Endothelial cell of umbilical vein (primary cell): ENCODE measurements around the gene FOXP1. TPM values are rescaled to one million over a fixed set of nuclear protein-coding genes. Genes with fewer than 3 reads are reported as not detected.

Experiments
- BruUV-seq: library from RNA; stranded (reverse); fragments of 400-500 nt; replicated peaks from 2 replicates; lab custom pipeline; 2021; lab: Mats Ljungman, UMichigan
- CTCF ChIA-PET: fragments of 300-600, 350-600 bp; sonication (Branson Sonifier 250); formaldehyde crosslinking; loops from one replicate; lab custom pipeline; 2021; ENCODE audit warnings: antibody characterized with exemption, inconsistent platforms; lab: Charles Lee
- POLR2A ChIA-PET: fragments of 300-600, 350-600 bp; sonication (Branson Sonifier 250); formaldehyde crosslinking; loops from one replicate; lab custom pipeline; 2021; ENCODE audit warnings: antibody characterized with exemption, inconsistent platforms; lab: Charles Lee
- DNase-seq: peaks from one replicate; pipeline ENCODE4 v3.0.0-alpha.2; 2011; ENCODE audit warnings: low read depth, low spot score
- FAIRE-seq: peaks from 2 replicates; lab custom pipeline; 2011; peaks lifted over from hg19 to GRCh38; lab: Jason Lieb, UNC
- H2AFZ ChIP-seq: 2 replicates; pipeline ENCODE4 v1.6.0; 2012; ENCODE audit warnings: low read depth, low read length, control low read depth, inconsistent platforms
- H3K27ac ChIP-seq: 2 replicates; pipeline ENCODE4 v1.5.1; 2011; ENCODE audit warnings: low read depth, mild to moderate bottlenecking, control low read depth, low read length, moderate library complexity; ENCODE audit not compliant: insufficient read depth
- H3K27me3 ChIP-seq, 2 experiments: 2 replicates each; pipeline versions ENCODE4 v1.6.0 to v1.6.1; 2011; ENCODE audit warnings: low read length in 2 of 2, mixed read lengths in 1 of 2; ENCODE audit not compliant: control insufficient read depth in 2 of 2, insufficient read depth in 2 of 2
- H3K36me3 ChIP-seq, 2 experiments: 2 replicates in 1 of 2; 3 replicates in 1 of 2; pipeline ENCODE4 v1.5.1; 2011; ENCODE audit warnings: low read length in 2 of 2, mild to moderate bottlenecking in 1 of 2, moderate library complexity in 1 of 2; ENCODE audit not compliant: control insufficient read depth in 2 of 2, insufficient read depth in 2 of 2; ENCODE audit errors: extremely low read depth in 1 of 2
- H3K4me1 ChIP-seq: 3 replicates; pipeline ENCODE4 v1.5.1; 2011; ENCODE audit warnings: mild to moderate bottlenecking, low read length; ENCODE audit not compliant: control insufficient read depth, insufficient read depth; ENCODE audit errors: extremely low read depth
- H3K4me2 ChIP-seq: 2 replicates; pipeline ENCODE4 v1.6.1; 2011; ENCODE audit warnings: low read length, control low read depth, mixed read lengths; ENCODE audit not compliant: insufficient read depth
- H3K4me3 ChIP-seq, 3 experiments: fragments of 200-600 bp in 1 of 3; sonication (generic), shearing (Covaris generic) in 1 of 3; replicated peaks in 1 of 3; 2 replicates each; pipeline ENCODE4 v1.5.1; 2011 to 2016; ENCODE audit warnings: control low read depth in 3 of 3, low read length in 3 of 3, mild to moderate bottlenecking in 2 of 3, inconsistent platforms in 1 of 3, low read depth in 1 of 3, moderate library complexity in 1 of 3; ENCODE audit not compliant: insufficient read depth in 1 of 3
- H3K79me2 ChIP-seq: 2 replicates; pipeline ENCODE4 v1.6.0; 2012; ENCODE audit warnings: low read length, inconsistent platforms; ENCODE audit not compliant: control insufficient read depth, insufficient read depth
- H3K9ac ChIP-seq: replicated peaks from 2 replicates; pipeline ENCODE3; 2011; ENCODE audit warnings: low read length, control low read depth; ENCODE audit not compliant: insufficient read depth; ENCODE audit errors: extremely low read depth
- H3K9me1 ChIP-seq: replicated peaks from 3 replicates; pipeline ENCODE4 v1.6.0; 2011; ENCODE audit warnings: mild to moderate bottlenecking, low read length; ENCODE audit not compliant: control insufficient read depth, insufficient read depth; ENCODE audit errors: extremely low read depth
- H3K9me3 ChIP-seq: replicated peaks from 2 replicates; pipeline ENCODE4 v1.5.1; 2012; ENCODE audit warnings: low read length, inconsistent platforms; ENCODE audit not compliant: control insufficient read depth, insufficient read depth
- H4K20me1 ChIP-seq: replicated peaks from 2 replicates; pipeline ENCODE3; 2011; ENCODE audit warnings: mild to moderate bottlenecking, low read length; ENCODE audit not compliant: control insufficient read depth, insufficient read depth; ENCODE audit errors: extremely low read depth
- EZH2 ChIP-seq: IDR thresholded peaks from 2 replicates; pipeline ENCODE4 v1.6.1; 2012; ENCODE audit warnings: borderline replicate concordance, low read depth, mild to moderate bottlenecking, moderate library complexity, low read length, inconsistent platforms; ENCODE audit not compliant: severe bottlenecking
- FOS ChIP-seq: IDR thresholded peaks from 2 replicates; pipeline ENCODE4 v1.6.1; 2011; ENCODE audit warnings: mild to moderate bottlenecking, low read length, moderate library complexity, borderline replicate concordance; ENCODE audit not compliant: insufficient read depth
- GATA2 ChIP-seq: IDR thresholded peaks from 2 replicates; pipeline ENCODE4 v1.7.0; 2011; ENCODE audit warnings: low read depth, mild to moderate bottlenecking, moderate library complexity, mixed read lengths, low read length; ENCODE audit not compliant: insufficient read length, insufficient read depth
- JUN ChIP-seq: IDR thresholded peaks from 2 replicates; pipeline ENCODE4 v1.6.1; 2011; ENCODE audit warnings: borderline replicate concordance, low read depth; ENCODE audit not compliant: insufficient read length, insufficient read depth
- MAX ChIP-seq: IDR thresholded peaks from 2 replicates; pipeline ENCODE4 v1.6.1; 2011; ENCODE audit not compliant: insufficient read depth, insufficient read length
- MYC ChIP-seq: IDR thresholded peaks from one replicate; pipeline ENCODE4 v1.6.1; 2011; ENCODE audit warnings: mild to moderate bottlenecking, low read depth, low read length
- POLR2A ChIP-seq: IDR thresholded peaks from 2 replicates; pipeline ENCODE4 v1.6.1; 2012; ENCODE audit warnings: low read depth, mild to moderate bottlenecking, control low read depth, low read length
- POLR2AphosphoS5 ChIP-seq: IDR thresholded peaks from 2 replicates; pipeline ENCODE4 v1.6.1; 2012; ENCODE audit warnings: low read depth, mild to moderate bottlenecking, control low read depth, low read length, moderate library complexity; ENCODE audit not compliant: insufficient read depth
- dilution Hi-C: fragments of 300-500 bp; cut with MboI; formaldehyde crosslinking; loops from one replicate; pipeline ENCODE4 v1.15.0; 2019; ENCODE audit warnings: low sequenced_read_pairs; ENCODE audit not compliant: extremely low pct_ligation_motif_present
- intact Hi-C: fragments of 100-400 bp; cut with micrococcal nuclease; formaldehyde crosslinking; loops from one replicate; pipeline ENCODE4 v1.10.0; 2022
- polyA plus RNA-seq, 4 experiments: library from polyadenylated mRNA; depleted of rRNA in 3 of 4; stranded (reverse) in 3 of 4; unstranded in 1 of 4; fragments of >200 nt; gene quantifications; 2 replicates each; pipeline versions ENCODE4 v1.2.1 to v1.2.3, GENCODE V29; 2011 to 2012; ENCODE audit warnings: missing spikeins in 1 of 4
- total RNA-seq: library from RNA; stranded (reverse); gene quantifications from 2 replicates; pipeline ENCODE4 v1.2.3, GENCODE V29; 2021
- TF ChIP-seq, protein P1 (sequence below), 2 donors: IDR thresholded peaks; 1 replicate in 1 of 2; 2 replicates in 1 of 2; pipeline ENCODE4 v1.5.1; 2011; ENCODE audit warnings: low read length in 2 of 2, mild to moderate bottlenecking in 2 of 2, moderate library complexity in 2 of 2, control low read depth in 1 of 2, inconsistent platforms in 1 of 2, low read depth in 1 of 2; ENCODE audit not compliant: insufficient read depth in 1 of 2; ENCODE audit errors: extremely low read depth in 1 of 2

Gene FOXP1
- total and polyA plus RNA-seq, 2 donors (not counting 3 experiments of a cell fraction or from before 2014, with no cell fraction given), result 41.0 to 107 TPM

DNA sequence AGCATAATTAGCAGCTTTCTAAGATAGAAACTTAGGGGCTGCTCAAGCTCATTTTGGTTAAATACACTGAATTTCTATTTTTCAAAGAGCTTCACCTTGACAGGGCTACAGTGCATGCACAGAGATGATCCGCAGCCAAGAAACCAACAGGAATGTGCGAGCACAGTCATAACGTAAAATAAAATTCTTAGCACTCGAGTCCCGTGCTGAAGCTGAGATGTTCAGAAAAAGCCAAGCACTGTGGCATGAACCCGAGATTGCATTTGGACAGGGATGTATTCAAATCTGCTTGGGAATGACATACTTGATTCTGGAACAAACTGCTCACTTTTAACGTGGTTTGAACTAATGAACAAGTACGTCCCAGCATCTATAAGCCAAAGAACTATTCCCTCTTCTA, 340.3 kb downstream of the FOXP1 start:
- Histone ChIP-seq H3K4me2 (no peak overlapping the region), H4K20me1 (no peaks in the 10 kb centered on the region), H3K27ac (no peak overlapping the region), H3K27me3 (no peaks in the 10 kb centered on the region), H3K4me1 (peaks cover 9% of the 10 kb centered on the region), H3K4me3 (no peak overlapping the region), H3K9me3 (no peaks in the 10 kb centered on the region), H3K9ac (no peak overlapping the region), H3K36me3 (no peaks in the 10 kb centered on the region), H3K79me2 (no peaks in the 10 kb centered on the region), H2AFZ (no peak overlapping the region), H3K9me1 (no peaks in the 10 kb centered on the region)
- dilution Hi-C loops, result no loop called here
- DNase-seq (no peak), FAIRE-seq (no peak)
- no TSS peak for BruUV-seq
- POLR2A ChIA-PET, result no interaction called here
- intact Hi-C loops, result no loop called here
- CTCF ChIA-PET, result interaction anchor here (1.1 to 1.3 kb wide), 3 partner anchors 11 to 53 kb away, joined by 3 to 8 read pairs (median 3); no protein-coding TSS in a partner anchor
- TF ChIP-seq FOS (no peak), GATA2 (no peak), MAX (no peak), JUN (no peak), EZH2 (no peak), POLR2AphosphoS5 (no peak), MYC (no peak), POLR2A (no peak)
- TF ChIP-seq, protein P1, sequence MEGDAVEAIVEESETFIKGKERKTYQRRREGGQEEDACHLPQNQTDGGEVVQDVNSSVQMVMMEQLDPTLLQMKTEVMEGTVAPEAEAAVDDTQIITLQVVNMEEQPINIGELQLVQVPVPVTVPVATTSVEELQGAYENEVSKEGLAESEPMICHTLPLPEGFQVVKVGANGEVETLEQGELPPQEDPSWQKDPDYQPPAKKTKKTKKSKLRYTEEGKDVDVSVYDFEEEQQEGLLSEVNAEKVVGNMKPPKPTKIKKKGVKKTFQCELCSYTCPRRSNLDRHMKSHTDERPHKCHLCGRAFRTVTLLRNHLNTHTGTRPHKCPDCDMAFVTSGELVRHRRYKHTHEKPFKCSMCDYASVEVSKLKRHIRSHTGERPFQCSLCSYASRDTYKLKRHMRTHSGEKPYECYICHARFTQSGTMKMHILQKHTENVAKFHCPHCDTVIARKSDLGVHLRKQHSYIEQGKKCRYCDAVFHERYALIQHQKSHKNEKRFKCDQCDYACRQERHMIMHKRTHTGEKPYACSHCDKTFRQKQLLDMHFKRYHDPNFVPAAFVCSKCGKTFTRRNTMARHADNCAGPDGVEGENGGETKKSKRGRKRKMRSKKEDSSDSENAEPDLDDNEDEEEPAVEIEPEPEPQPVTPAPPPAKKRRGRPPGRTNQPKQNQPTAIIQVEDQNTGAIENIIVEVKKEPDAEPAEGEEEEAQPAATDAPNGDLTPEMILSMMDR (IDR thresholded peaks at IDR 0.05; ENCODE audit: extremely low read depth in 1 of 2, insufficient read depth in 1 of 2, low read depth in 1 of 2, low read length in 2 of 2), result no peak
